ENCODE results near the gene HCFC1. TPM values are rescaled to one million over a fixed set of nuclear protein-coding genes. Genes with fewer than 3 reads are reported as not detected.

The HCFC1 gene
- polyA plus RNA-seq, 1 of the 3 experiments (the other 2 are of a cell fraction) = 9.5 TPM

GRCh38 chrX:154019061-154019621 lies 47.5 kb upstream of the HCFC1 start:
- Histone ChIP-seq H3K4me2 (peak overlapping the region; percentile 84), H2AFZ (ENCODE audit: low read depth) (no peak overlapping the region), H3F3A (replicated peaks; ENCODE audit: insufficient read depth) (peaks cover 7% of the 10 kb centered on the region), H3K4me3 (ENCODE audit: low read depth in 2 of 2, low read length in 1 of 2) (peak overlapping the region; percentile 52 to 57), H3K27me3 (ENCODE audit: insufficient read depth) (peaks cover 12% of the 10 kb centered on the region; the same call in 1 of the 2 replicates), H4K20me1 (ENCODE audit: insufficient read depth) (no peaks in the 10 kb centered on the region), H3K9me2 (no peaks in the 10 kb centered on the region), H3K27ac (ENCODE audit: low read depth in 2 of 2, low read length in 1 of 2) (peak overlapping the region; percentile 70 to 81), H3K9me3 (no peaks in the 10 kb centered on the region), H3K4me1 (ENCODE audit: control insufficient read depth in 1 of 2, insufficient read depth in 2 of 2, low read depth in 1 of 2, low read length in 1 of 2) (peaks cover 0 to 23% of the 10 kb centered on the region in 2 experiments; a peak in 1 of 4 replicates), H3K79me2 (ENCODE audit: insufficient read depth) (peaks cover 26% of the 10 kb centered on the region), H3K9ac (peak overlapping the region; percentile 74), H3K36me3 (replicated peaks in 1 of 2; ENCODE audit: control insufficient read depth in 1 of 2, insufficient read depth in 2 of 2, low read length in 1 of 2) (peaks cover 0 to 19% of the 10 kb centered on the region in 2 experiments)
- CTCF ChIA-PET = interaction anchor here (0.6 to 1.3 kb wide), 6 partner anchors 9 to 508 kb away, joined by 3 to 4 read pairs (median 3); no protein-coding TSS in a partner anchor
- TF ChIP-seq, protein P1, sequence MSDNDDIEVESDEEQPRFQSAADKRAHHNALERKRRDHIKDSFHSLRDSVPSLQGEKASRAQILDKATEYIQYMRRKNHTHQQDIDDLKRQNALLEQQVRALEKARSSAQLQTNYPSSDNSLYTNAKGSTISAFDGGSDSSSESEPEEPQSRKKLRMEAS (IDR thresholded peaks at IDR 0.05; ENCODE audit: low read depth) = no peak
- TF ChIP-seq IRF3 (IDR thresholded peaks at IDR 0.05; ENCODE audit: low read depth, low read length) = no peak
- no peak for TF ChIP-seq ELF1 (IDR thresholded peaks at IDR 0.05)
- no peak for TF ChIP-seq GABPA (IDR thresholded peaks at IDR 0.05; ENCODE audit: low read depth)
- no peak for TF ChIP-seq TAF1 (IDR thresholded peaks at IDR 0.05; ENCODE audit: borderline replicate concordance, low read depth, low read length)
- TF ChIP-seq, protein P2, sequence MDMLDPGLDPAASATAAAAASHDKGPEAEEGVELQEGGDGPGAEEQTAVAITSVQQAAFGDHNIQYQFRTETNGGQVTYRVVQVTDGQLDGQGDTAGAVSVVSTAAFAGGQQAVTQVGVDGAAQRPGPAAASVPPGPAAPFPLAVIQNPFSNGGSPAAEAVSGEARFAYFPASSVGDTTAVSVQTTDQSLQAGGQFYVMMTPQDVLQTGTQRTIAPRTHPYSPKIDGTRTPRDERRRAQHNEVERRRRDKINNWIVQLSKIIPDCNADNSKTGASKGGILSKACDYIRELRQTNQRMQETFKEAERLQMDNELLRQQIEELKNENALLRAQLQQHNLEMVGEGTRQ (IDR thresholded peaks at IDR 0.05; ENCODE audit: borderline replicate concordance, low read depth, low read length) = no peak
- no peak for TF ChIP-seq MEF2A (IDR thresholded peaks at IDR 0.05; ENCODE audit: borderline replicate concordance, low read depth)
- no peak for TF ChIP-seq NFIC (IDR thresholded peaks at IDR 0.05; ENCODE audit: borderline replicate concordance)
- TF ChIP-seq USF1 (IDR thresholded peaks at IDR 0.05; ENCODE audit: borderline replicate concordance, low read depth) = no peak
- no peak for TF ChIP-seq RFX5 (IDR thresholded peaks at IDR 0.05; ENCODE audit: low read length)
- TF ChIP-seq EP300 (IDR thresholded peaks at IDR 0.05; ENCODE audit: borderline replicate concordance in 1 of 2, low read depth in 1 of 2, low read length in 1 of 2) = no peak
- peak; percentile 66 for DNase-seq
- POLR2A ChIA-PET = interaction anchor here (0.5 to 1.3 kb wide), 3 partner anchors 45 to 360 kb away, joined by 3 read pairs; partner anchors contain the start of genes EMD and HCFC1
- WGBS (ENCODE audit: low lambda C conversion rate) = 21% methylated on average over 5 of the region's 45 CpGs

GRCh38 chrX:154018518-154019060 lies 47.0 kb upstream of the HCFC1 start:
- H3K4me1 ChIP-seq (ENCODE audit: control insufficient read depth in 1 of 2, insufficient read depth in 2 of 2, low read depth in 1 of 2, low read length in 1 of 2) = peaks cover 0 to 23% of the 10 kb centered on the region in 2 experiments; a peak in 1 of 4 replicates
- peak; percentile 51 for DNase-seq
- H3K27ac ChIP-seq (ENCODE audit: low read depth in 2 of 2, low read length in 1 of 2) = peak overlapping the region; percentile 70 to 81; a peak in 3 of 4 replicates
- H2AFZ ChIP-seq (ENCODE audit: low read depth) = no peak overlapping the region
- H3K27me3 ChIP-seq (ENCODE audit: insufficient read depth) = peaks cover 10% of the 10 kb centered on the region; the same call in 1 of the 2 replicates
- no peaks in the 10 kb centered on the region for H3K9me2 ChIP-seq
- H3K36me3 ChIP-seq (replicated peaks in 1 of 2; ENCODE audit: control insufficient read depth in 1 of 2, insufficient read depth in 2 of 2, low read length in 1 of 2) = peaks cover 0 to 19% of the 10 kb centered on the region in 2 experiments
- POLR2A ChIA-PET = interaction anchor here (0.5 to 1.3 kb wide), 3 partner anchors 45 to 360 kb away, joined by 3 read pairs; partner anchors contain the start of genes EMD and HCFC1
- H3K4me2 ChIP-seq = peak overlapping the region; percentile 84
- H3K79me2 ChIP-seq (ENCODE audit: insufficient read depth) = peaks cover 26% of the 10 kb centered on the region
- peaks cover 7% of the 10 kb centered on the region for H3F3A ChIP-seq (replicated peaks; ENCODE audit: insufficient read depth)
- H3K4me3 ChIP-seq (ENCODE audit: low read depth in 2 of 2, low read length in 1 of 2) = peak overlapping the region; percentile 52 to 57
- no peaks in the 10 kb centered on the region for H4K20me1 ChIP-seq (ENCODE audit: insufficient read depth)
- 60% methylated on average over 1 of the region's 15 CpGs for WGBS (ENCODE audit: low lambda C conversion rate)
- H3K9ac ChIP-seq = peak overlapping the region; percentile 74
- H3K9me3 ChIP-seq = no peaks in the 10 kb centered on the region
- CTCF ChIA-PET = interaction anchor here (0.6 to 1.3 kb wide), 6 partner anchors 8 to 509 kb away, joined by 3 to 4 read pairs (median 3); no protein-coding TSS in a partner anchor
- TF ChIP-seq GABPA (IDR thresholded peaks at IDR 0.05; ENCODE audit: low read depth) = no peak
- no peak for TF ChIP-seq REST (IDR thresholded peaks at IDR 0.05; ENCODE audit: low read depth, low read length)
- TF ChIP-seq ZBTB33 (IDR thresholded peaks at IDR 0.05; ENCODE audit: borderline replicate concordance, low read depth) = no peak
- no peak for TF ChIP-seq TAF1 (IDR thresholded peaks at IDR 0.05; ENCODE audit: borderline replicate concordance, low read depth, low read length)
